ENCODE results near the gene HSD11B1.

HSD11B1 gene

GRCh38 chr1:209778102-209778501 is 73.5 kb downstream of the HSD11B1 start:
- Histone ChIP-seq H3K4me2 (ENCODE audit: insufficient read depth, low read length, poor library complexity, severe bottlenecking) (no peak overlapping the region), H2AK5ac (ENCODE audit: low read depth, low read length) (no peak overlapping the region), H2AFZ (ENCODE audit: low read length) (no peak overlapping the region), H4K8ac (ENCODE audit: low read depth, low read length) (no peak overlapping the region), H3K18ac (ENCODE audit: low read length) (no peak overlapping the region), H3K4me3 (ENCODE audit: low read length in 2 of 2) (no peak overlapping the region), H3K36me3 (replicated peaks in 1 of 2; ENCODE audit: control insufficient read depth in 2 of 2, insufficient read depth in 2 of 2, low read length in 2 of 2) (peaks cover 3 to 7% of the 10 kb centered on the region in 2 donors), H3K9me3 (replicated peaks in 1 of 2; ENCODE audit: control insufficient read depth in 2 of 2, insufficient read depth in 1 of 2, low read depth in 1 of 2, low read length in 2 of 2) (no peaks in the 10 kb centered on the region), H4K91ac (ENCODE audit: low read depth, low read length, poor library complexity) (no peak overlapping the region), H3K27ac (replicated peaks; ENCODE audit: low read length) (no peak overlapping the region), H3K14ac (ENCODE audit: low read length) (no peak overlapping the region), H3K9ac (ENCODE audit: low read depth, low read length, poor library complexity) (no peak overlapping the region), H3K79me1 (ENCODE audit: low read depth, low read length) (peaks cover 3% of the 10 kb centered on the region), H3K4ac (ENCODE audit: low read length) (no peak overlapping the region), H3K23ac (ENCODE audit: low read depth, low read length, poor library complexity) (no peak overlapping the region), H2BK5ac (ENCODE audit: low read length) (no peak overlapping the region), H2BK15ac (ENCODE audit: low read length) (no peak overlapping the region), H2BK120ac (ENCODE audit: low read depth, low read length) (no peak overlapping the region), H3K27me3 (ENCODE audit: control insufficient read depth in 3 of 3, insufficient read depth in 3 of 3, low read depth in 1 of 3, low read length in 3 of 3) (no peaks in the 10 kb centered on the region), H3K4me1 (ENCODE audit: control insufficient read depth in 2 of 2, insufficient read depth in 1 of 2, low read depth in 1 of 2, low read length in 2 of 2) (no peaks in the 10 kb centered on the region), H2BK12ac (ENCODE audit: low read length) (no peak overlapping the region)
- no peak for DNase-seq (ENCODE audit: low spot score)
- WGBS, 2 donors (ENCODE audit: extremely low coverage in 2 of 2, insufficient read length in 2 of 2, insufficient replicate concordance in 1 of 2), result no CpG with 5 or more reads among the region's 1 CpG

DNA sequence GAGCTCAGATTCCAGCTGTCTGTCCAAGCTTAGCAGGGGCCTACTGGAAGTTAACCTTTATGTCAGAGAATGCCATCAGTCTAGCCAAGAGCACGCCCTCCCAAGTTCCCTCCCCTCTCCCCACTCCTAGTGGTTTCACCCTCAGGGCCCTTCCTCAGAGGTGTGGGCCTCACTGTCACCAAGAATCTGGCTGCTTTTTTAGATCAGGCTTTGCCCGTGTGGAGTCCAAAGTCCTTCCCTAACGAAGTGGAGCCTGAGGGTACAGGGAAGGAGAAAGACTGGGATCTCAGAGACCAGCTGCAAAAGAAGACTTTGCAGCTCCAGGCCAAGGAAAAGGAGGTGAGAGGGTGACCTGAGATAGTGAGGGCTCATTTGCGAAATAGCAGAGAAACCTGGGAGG is 75.6 kb downstream of the HSD11B1 start:
- no peak overlapping the region for H2AFZ ChIP-seq (ENCODE audit: low read length)
- H3K18ac ChIP-seq (ENCODE audit: low read length), result no peak overlapping the region
- no peak overlapping the region for H3K14ac ChIP-seq (ENCODE audit: low read length)
- peaks cover 5% of the 10 kb centered on the region for H3K79me1 ChIP-seq (ENCODE audit: low read depth, low read length)
- no peak overlapping the region for H3K4ac ChIP-seq (ENCODE audit: low read length)
- H4K91ac ChIP-seq (ENCODE audit: low read depth, low read length, poor library complexity), result no peak overlapping the region
- no peak overlapping the region for H4K8ac ChIP-seq (ENCODE audit: low read depth, low read length)
- H2BK5ac ChIP-seq (ENCODE audit: low read length), result no peak overlapping the region
- no peaks in the 10 kb centered on the region for H3K27me3 ChIP-seq (ENCODE audit: control insufficient read depth in 3 of 3, insufficient read depth in 3 of 3, low read depth in 1 of 3, low read length in 3 of 3)
- H2BK12ac ChIP-seq (ENCODE audit: low read length), result no peak overlapping the region
- no peak overlapping the region for H2AK5ac ChIP-seq (ENCODE audit: low read depth, low read length)
- H3K9ac ChIP-seq (ENCODE audit: low read depth, low read length, poor library complexity), result no peak overlapping the region
- H3K9me3 ChIP-seq (replicated peaks in 1 of 2; ENCODE audit: control insufficient read depth in 2 of 2, insufficient read depth in 1 of 2, low read depth in 1 of 2, low read length in 2 of 2), result peaks cover 0 to 1% of the 10 kb centered on the region in 2 donors
- no peak overlapping the region for H3K27ac ChIP-seq (replicated peaks; ENCODE audit: low read length)
- no peak overlapping the region for H2BK15ac ChIP-seq (ENCODE audit: low read length)
- no peak overlapping the region for H3K4me3 ChIP-seq (ENCODE audit: low read length in 2 of 2)
- no peak overlapping the region for H3K23ac ChIP-seq (ENCODE audit: low read depth, low read length, poor library complexity)
- no peak for DNase-seq (ENCODE audit: low spot score)
- no peak overlapping the region for H3K4me2 ChIP-seq (ENCODE audit: insufficient read depth, low read length, poor library complexity, severe bottlenecking)
- H2BK120ac ChIP-seq (ENCODE audit: low read depth, low read length), result no peak overlapping the region
- WGBS, 2 donors (ENCODE audit: extremely low coverage in 2 of 2, insufficient read length in 2 of 2, insufficient replicate concordance in 1 of 2), result no CpG with 5 or more reads among the region's 4 CpGs
- peaks cover 3 to 7% of the 10 kb centered on the region in 2 donors for H3K36me3 ChIP-seq (replicated peaks in 1 of 2; ENCODE audit: control insufficient read depth in 2 of 2, insufficient read depth in 2 of 2, low read length in 2 of 2)
- peaks cover 4 to 6% of the 10 kb centered on the region in 2 donors for H3K4me1 ChIP-seq (ENCODE audit: control insufficient read depth in 2 of 2, insufficient read depth in 1 of 2, low read depth in 1 of 2, low read length in 2 of 2)

DNA sequence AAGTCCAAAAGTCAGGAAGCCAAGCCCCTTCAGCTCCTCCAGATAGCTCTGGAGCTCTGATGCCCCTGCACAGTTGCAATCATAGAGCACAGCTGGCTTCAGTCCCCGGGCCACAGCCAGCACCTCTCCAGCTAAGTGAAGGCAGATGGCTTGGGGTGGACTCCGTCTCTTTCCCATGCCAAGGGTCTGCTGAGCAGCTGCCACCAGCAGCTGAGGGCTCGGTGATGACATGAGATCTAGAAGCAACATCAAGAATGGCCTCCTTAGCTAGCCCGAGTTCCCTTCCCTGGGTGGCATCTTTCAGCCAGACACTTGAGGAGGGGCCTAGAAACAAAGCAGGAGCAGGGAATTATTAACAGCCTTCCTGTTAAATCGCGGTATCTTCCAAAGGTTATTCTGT is 78.7 kb downstream of the HSD11B1 start:
- peaks cover 5% of the 10 kb centered on the region for H3K79me1 ChIP-seq (ENCODE audit: low read depth, low read length)
- no peak overlapping the region for H4K91ac ChIP-seq (ENCODE audit: low read depth, low read length, poor library complexity)
- no peak overlapping the region for H3K23ac ChIP-seq (ENCODE audit: low read depth, low read length, poor library complexity)
- no peak overlapping the region for H3K9ac ChIP-seq (ENCODE audit: low read depth, low read length, poor library complexity)
- H3K4me2 ChIP-seq (ENCODE audit: insufficient read depth, low read length, poor library complexity, severe bottlenecking), result no peak overlapping the region
- peaks cover 0 to 22% (median 14%) of the 10 kb centered on the region in 3 experiments for H3K27me3 ChIP-seq (ENCODE audit: control insufficient read depth in 3 of 3, insufficient read depth in 3 of 3, low read depth in 1 of 3, low read length in 3 of 3)
- no CpG with 5 or more reads among the region's 6 CpGs for WGBS, 2 donors (ENCODE audit: extremely low coverage in 2 of 2, insufficient read length in 2 of 2, insufficient replicate concordance in 1 of 2)
- no peak overlapping the region for H2BK15ac ChIP-seq (ENCODE audit: low read length)
- no peak overlapping the region for H2BK120ac ChIP-seq (ENCODE audit: low read depth, low read length)
- peaks cover 0 to 7% of the 10 kb centered on the region in 2 donors for H3K9me3 ChIP-seq (replicated peaks in 1 of 2; ENCODE audit: control insufficient read depth in 2 of 2, insufficient read depth in 1 of 2, low read depth in 1 of 2, low read length in 2 of 2)
- H3K36me3 ChIP-seq (replicated peaks in 1 of 2; ENCODE audit: control insufficient read depth in 2 of 2, insufficient read depth in 2 of 2, low read length in 2 of 2), result peaks cover 3 to 7% of the 10 kb centered on the region in 2 donors
- DNase-seq (ENCODE audit: low spot score), result no peak
- H3K18ac ChIP-seq (ENCODE audit: low read length), result no peak overlapping the region
- peak overlapping the region; percentile 88 for H2AFZ ChIP-seq (ENCODE audit: low read length)
- no peak overlapping the region for H2BK12ac ChIP-seq (ENCODE audit: low read length)
- H2AK5ac ChIP-seq (ENCODE audit: low read depth, low read length), result peak overlapping the region; percentile 9
- H3K14ac ChIP-seq (ENCODE audit: low read length), result no peak overlapping the region
- peaks cover 4 to 6% of the 10 kb centered on the region in 2 donors for H3K4me1 ChIP-seq (ENCODE audit: control insufficient read depth in 2 of 2, insufficient read depth in 1 of 2, low read depth in 1 of 2, low read length in 2 of 2)
- no peak overlapping the region for H3K27ac ChIP-seq (replicated peaks; ENCODE audit: low read length)
- H3K4me3 ChIP-seq (ENCODE audit: low read length in 2 of 2), result peak overlapping the region in 1 of 2 donors; percentile 69
- no peak overlapping the region for H2BK5ac ChIP-seq (ENCODE audit: low read length)
- no peak overlapping the region for H3K4ac ChIP-seq (ENCODE audit: low read length)
- H4K8ac ChIP-seq (ENCODE audit: low read depth, low read length), result no peak overlapping the region

Measured in neuronal stem cell (in vitro differentiated cells).